IPS DF 19.7 (cell line): ENCODE data around the gene ZBTB4.

Experiments
- DNase-seq: peaks from one replicate; pipeline ENCODE4 v3.0.0-alpha.2; 2013; ENCODE audit warnings: low read depth, low spot score

The ZBTB4 gene

DNA sequence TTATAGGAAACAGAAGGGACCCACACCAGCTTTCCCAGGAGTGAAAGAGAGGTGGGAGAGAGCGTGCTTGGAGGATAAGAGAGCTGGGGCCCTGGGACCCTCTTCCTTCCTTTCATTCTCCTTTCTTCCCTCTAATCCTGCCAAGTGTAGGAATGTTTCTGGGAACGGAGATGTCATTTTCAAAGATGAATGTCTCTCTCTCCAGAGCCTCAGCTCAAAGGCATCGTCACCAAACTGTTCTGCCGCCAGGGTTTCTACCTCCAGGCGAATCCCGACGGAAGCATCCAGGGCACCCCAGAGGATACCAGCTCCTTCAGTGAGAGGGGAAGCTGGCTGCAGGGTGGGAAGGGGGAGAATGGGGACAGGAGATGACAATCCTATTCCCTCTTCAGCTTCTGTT is 38.2 kb downstream of the ZBTB4 start:
- DNase-seq: no peak

DNA sequence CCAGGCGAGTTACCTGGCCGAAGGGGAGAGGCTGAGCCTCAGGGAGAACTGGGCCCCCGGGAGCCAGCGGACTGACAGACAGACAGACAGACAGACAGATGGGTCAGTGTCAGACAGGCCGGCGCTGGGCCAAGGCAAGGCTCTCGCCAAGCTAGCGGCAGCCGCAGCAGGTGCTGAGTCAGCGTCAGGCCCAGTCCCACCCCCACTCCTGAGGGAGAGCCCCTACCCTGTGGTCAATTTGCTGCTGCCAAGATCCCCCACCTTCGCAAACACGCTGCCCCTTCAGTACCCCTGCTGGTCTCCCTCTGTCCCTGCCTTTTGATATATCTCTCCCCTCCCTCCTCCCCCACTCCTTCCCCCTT is 38.6 kb downstream of the ZBTB4 start:
- no peak for DNase-seq

DNA sequence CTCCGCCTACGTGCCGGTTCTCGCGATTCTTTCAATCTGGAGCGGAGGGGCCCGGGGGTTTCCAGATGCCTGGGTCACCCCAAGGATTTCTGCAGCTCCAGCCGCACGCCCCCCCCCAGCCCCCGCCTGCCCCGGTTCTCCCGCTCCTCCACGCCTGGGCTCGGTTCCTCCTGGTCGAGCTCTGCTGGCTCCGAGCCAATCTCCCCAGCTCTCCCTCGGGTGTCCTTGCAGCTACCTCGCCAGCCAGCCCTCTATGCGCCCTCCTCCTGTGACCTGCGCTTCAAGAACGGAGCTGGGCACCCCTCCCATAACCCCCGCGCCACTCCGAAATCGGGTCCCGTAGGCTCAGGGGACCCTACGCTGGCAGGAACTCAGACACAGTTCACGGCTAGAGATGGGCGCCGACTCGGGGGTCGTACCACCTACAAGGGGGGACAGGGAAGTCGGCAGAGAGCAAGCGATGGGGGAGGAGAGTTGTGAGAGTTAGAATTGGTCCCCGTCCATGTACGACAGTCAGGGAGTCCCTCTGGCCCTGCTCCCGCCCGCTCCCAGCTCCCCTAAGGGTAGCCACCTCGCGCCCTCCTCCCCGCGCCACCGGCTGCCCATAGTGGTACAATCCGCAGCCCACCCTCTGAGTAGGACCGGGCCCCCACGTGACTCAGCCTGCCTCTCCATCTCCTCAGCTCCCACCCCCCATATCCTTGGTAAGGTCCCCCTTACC is 39.2 kb downstream of the ZBTB4 start:
- no peak for DNase-seq

DNA sequence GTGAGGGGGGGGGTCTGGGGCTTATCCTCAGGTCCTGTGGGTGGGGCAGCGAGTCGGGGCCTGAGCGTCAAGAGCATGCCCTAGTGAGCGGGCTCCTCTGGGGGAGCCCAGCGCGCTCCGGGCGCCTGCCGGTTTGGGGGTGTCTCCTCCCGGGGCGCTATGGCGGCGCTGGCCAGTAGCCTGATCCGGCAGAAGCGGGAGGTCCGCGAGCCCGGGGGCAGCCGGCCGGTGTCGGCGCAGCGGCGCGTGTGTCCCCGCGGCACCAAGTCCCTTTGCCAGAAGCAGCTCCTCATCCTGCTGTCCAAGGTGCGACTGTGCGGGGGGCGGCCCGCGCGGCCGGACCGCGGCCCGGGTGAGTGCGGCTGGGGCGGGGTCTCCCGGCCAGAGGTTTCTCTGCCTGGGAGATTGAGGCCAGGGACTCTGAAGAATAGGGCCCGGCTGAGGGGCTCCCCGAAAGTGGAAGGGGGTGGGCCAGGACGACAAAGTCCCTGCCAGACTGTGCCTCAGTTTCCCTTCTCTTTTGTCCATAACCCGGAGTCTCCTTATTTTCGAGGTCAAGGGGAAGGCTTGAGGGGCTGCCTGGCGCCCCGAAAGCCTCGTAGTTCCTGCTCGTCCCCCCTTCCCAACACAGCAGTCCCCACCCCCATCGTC is 39.8 kb downstream of the ZBTB4 start, which contains the start of gene FGF11:
FGF11 (plus strand) TSS at position 51 of the 651 bp plus-strand sequence; CDS start at position 160, 109 bp downstream.
- DNase-seq: no peak

DNA sequence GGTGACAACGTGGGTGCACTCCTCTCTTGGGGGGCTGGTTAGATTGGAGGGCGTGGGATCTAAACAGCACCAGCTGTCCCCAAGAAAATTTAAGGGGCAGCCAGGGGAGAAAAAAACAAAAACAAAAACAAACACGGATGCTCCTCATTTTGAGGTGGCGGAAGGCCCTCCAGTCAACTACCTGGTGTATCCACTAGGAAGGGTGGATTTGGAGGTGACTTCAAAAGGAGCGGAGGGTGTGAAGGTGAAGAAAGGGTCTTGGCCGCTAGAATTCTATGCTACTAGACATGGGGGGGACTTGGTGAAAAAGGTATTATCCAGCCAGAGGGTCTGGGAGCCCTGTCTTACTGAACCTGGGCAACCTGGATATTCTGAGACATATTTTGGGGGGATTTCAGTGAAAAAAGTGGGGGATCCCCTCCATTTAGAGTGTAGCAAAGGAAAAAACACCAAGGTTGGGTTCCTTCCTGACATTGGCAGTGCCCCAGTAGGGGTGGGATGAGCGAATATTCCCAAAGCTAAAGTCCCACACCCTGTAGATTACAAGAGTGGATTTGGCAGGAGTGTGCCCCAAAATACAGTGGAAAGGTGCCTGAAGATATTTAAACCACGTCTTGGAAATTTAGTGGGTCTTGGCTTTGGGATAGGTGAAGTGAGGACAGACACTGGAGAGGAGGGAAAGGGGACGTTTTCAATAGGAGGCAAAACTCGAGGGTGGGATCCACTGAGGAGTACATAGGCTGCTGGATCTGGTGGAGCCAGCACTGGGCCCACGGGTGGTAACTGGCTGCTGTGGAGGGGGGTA is 40.6 kb downstream of the ZBTB4 start:
- DNase-seq: no peak

DNA sequence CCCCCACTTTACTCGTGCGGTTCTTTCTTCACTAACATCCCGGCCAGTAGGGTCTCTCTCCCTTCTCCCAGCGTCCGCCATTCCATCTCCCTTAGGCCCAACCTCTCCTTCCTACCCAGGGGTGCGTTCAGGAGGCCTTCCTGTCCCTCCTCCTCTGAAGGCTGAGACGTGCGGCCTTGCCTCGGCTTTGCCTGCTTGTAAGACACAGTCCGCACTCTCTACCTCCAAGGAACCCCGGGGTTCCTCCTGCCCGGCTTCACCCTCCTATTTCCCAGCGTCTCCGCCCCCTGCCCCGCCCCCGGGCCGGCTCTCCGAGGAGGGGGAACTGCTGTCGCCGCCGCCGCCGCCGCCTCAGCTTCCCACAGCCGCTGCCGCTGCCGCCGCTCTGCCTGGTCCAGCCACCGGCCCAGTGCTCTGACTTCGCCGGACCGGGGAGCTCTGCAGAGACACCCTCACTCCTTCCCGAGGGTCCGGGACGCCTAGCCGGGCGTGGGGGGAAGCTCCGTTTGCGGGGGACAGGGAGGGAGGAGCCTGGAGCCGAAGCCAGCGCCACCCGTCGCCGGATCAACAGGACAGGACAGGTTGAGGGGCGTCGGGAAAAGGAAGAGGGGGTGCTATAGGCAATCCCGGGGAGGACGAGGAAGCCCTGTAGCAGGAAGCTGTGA is 41.3 kb downstream of the ZBTB4 start:
- DNase-seq: no peak

DNA sequence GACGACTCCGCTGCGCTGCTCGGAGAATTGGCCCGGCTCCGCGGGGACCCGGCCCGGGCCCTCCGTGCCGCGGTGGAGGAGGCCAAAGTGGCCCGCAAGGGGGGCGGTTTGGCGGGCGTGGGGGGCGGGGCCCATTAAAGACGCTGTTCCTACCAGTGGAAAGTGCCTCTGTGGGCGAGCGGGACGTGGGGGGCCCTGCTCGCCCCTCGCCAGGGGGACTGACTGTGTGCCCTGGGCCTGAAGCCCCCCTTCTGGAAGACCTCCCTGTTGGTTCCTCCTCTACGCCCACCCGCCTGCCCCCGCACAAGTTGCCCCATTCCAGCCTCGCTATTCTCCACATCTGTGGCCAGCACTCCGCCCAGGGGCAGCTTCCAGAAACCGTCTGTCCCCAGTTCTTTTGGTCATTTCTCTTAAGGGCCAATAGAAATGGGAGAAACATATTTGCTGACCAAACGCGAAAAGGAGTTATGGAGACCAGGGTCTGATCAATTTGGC is 42.0 kb downstream of the ZBTB4 start:
- DNase-seq: no peak

DNA sequence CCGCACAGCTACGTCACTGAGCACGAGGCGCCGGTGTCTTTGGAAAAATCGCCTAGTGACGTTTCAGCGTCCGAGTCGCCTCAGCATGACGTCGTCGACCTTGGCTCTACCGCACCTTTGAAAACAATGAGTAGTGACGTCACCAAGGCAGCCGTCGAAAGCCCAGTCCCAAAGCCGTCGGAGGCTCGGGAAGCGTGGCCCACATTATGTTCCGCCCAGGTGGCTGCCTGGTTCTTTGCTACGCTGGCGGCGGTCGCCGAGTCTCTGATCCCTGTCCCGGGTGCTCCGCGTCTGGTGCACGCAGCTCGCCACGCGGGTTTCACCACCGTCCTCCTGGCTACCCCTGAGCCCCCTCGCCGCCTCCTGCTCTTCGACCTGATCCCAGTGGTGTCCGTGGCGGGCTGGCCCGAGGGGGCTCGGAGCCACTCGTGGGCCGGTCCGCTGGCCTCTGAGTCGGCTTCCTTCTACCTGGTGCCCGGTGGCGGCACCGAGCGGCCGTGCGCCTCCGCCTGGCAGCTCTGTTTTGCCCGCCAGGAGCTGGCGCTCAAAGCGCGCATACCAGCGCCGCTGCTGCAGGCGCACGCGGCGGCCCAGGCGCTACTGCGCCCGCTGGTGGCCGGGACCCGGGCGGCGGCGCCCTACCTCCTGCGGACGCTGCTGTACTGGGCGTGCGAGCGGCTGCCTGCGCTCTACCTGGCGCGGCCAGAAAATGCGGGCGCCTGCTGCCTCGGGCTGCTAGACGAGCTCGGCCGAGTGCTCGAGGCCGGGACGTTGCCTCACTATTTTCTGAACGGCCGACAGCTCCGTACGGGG is 42.7 kb downstream of the ZBTB4 start:
- no peak for DNase-seq

DNA sequence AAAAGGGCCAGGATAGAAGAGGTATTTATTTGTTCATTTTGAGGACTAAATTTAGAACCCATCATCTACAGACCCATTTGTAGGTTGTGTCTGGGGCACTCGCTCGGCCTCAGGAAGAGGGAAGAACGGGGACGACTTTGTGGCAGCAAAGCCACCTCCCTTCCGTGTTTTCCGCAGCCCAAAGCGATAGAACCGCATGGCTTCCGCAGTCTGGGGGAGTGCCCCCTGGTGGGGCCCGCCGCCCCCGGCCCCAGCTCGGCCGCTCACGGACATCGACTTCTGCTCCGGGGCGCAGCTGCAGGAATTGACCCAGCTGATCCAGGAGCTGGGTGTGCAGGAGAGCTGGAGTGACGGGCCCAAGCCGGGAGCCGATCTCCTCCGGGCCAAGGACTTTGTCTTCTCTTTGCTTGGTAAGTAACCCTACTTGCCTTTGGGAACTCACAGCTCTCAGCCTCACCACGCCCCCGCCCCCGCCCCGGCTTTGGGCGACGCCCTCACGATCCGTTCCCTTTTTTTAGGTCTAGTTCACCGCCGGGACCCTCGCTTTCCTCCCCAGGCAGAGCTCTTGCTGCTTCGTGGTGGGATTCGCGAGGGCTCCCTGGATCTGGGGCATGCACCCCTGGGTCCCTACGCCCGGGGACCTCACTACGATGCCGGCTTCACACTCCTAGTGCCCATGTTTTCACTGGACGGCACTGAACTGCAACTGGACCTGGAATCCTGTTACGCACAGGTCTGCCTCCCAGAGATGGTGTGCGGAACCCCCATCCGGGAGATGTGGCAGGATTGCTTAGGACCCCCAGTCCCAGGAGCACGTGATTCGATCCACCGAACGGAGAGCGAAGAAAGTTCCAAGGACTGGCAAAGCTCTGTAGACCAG is 43.5 kb downstream of the ZBTB4 start:
- no peak for DNase-seq

DNA sequence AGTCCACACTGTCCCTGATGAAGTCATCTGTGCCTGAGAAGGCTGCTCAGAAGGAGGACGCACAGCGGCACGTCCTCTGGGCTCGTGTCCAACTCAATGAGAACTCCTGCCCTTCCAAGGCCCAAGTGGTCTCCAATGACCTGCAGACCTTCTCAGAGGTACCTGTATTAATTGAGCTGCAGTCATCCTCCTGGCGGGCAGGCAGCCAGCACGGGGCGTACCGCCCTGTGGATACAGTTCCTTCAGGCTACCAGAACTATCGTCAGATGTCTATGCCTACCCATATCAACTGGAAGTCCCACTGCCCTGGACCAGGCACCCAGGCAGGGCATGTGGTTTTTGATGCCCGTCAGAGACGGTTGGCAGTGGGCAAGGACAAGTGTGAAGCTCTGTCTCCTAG is 47.1 kb downstream of the ZBTB4 start:
- DNase-seq: no peak

DNA sequence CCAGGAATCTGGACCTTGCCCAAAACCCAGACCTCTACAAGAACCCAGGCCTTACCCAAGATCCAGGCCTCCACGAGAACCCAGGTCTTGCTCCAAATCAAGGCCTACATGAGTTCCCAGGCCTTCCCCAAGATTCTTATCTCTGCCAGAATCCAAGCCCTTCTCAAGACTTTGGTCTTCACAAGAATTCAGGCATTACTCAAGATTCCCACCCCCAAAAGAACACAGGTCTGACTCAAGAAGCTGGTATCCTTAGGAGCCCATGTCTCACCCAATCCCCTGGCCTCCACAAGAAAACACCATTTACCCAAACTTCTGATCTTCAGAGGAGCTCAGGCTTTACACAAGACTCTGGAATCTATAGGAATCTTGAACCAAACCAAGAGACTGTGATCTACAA is 48.2 kb downstream of the ZBTB4 start:
- no peak for DNase-seq

DNA sequence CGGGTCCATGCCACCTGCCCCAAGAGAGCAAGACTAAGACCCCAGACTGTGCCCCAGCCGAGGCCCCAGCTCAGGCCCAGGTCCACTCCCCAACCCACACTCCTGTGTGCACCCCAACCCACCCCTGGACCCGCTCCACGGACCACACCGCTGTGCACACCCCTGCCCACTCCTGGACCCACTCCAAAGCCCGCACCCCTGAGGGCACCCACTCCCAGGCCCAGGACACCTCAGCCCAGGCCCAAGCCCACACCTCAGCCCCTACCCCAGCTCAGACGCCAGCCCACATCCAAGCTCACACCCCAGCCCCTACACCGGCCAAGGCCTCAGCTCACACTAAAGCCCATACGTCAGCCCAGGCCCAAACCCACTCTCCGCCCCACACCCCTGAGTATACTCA is 49.7 kb downstream of the ZBTB4 start:
- no peak for DNase-seq

DNA sequence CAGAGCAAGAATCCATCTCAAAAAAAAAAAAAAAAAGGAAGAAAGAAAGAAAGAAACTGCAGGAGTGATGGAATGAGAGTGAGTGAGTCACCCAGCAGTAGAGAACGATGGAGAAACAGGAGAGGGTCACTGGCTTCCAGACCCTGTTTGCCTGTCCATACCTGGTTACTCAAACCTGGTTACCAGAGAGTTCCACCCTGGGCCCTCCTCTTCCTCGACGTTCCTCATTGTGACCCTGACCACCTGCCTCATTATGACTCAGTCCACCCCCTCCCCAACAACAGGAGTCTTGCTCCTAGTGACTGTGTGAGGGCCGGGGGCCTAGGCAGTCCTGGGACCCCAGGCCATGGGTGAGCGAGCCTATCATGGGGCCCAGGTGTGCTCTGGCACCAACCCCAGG is 50.9 kb downstream of the ZBTB4 start, which contains the start of gene SPEM3:
SPEM3 (plus strand) TSS at position 301 of the 400 bp plus-strand sequence; CDS start at position 347, 46 bp downstream.
- DNase-seq: no peak

DNA sequence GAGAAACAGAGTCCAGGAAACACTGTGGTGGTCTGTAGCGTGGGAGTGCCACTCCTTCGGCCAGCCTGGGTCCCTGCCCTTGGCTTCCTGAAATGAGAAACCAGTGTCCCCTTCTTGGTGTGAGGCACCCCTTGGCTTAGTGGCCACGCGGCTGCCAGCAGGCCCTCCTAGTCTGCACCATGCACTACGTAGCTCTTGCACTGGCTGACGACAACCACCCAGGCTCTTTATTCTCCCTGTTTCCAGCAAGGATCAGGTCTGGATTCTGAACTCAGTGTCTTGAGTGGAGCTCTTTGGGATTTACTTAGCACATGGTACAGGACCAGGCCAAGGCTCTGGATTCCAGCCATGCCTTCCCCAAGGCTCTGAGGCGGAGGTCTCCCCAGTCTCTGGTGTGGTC is 51.9 kb downstream of the ZBTB4 start:
- no peak for DNase-seq

DNA sequence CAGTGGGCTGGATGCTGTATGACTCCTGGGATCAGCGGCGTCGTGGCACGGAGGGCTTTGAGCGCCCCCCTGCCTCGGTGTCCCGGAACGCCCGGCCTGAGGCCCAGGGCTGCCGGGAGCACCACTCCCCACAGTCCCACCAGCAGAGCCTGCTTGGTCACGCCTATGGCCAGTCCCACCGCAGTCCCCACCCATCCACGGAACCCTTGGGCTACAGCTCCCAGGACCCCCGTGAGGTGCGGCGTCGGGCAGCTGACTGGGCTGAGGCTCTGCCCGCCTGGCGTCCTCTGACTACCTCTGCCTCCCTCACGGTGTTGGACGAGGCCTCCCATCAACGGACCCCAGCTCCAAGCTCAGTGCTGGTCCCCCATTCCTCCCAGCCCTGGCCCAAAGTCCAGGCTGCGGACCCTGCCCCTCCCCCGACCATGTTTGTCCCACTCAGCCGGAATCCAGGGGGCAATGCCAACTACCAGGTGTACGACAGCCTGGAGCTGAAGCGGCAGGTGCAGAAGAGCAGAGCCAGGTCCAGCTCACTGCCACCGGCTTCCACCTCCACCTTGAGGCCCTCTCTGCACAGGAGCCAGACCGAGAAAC is 52.4 kb downstream of the ZBTB4 start:
- no peak for DNase-seq

DNA sequence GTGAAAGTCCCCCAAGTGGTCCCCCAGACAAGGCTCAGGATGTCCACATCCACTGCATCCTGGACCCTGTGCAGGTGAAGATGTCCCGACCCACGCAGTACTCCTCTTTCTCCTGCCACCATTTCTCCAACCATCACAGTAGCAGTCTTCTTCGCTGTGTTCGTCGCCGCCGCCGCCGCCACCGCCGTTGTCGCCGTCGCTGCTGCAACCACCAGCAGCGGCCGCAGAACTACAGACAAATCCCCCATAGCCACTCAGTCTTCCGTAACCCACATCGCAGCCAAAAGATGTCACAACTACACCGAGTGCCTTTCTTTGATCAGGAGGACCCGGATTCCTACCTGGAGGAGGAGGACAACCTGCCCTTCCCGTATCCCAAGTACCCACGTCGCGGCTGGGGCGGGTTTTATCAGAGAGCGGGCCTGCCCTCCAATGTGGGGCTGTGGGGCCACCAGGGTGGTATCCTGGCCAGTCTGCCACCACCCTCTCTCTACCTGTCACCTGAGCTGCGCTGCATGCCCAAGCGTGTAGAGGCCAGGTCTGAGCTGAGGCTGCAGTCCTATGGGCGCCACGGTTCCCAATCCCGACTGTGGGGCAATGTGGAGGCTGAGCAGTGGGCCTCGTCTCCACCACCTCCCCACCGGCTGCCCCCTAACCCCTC is 53.1 kb downstream of the ZBTB4 start:
- no peak for DNase-seq

DNA sequence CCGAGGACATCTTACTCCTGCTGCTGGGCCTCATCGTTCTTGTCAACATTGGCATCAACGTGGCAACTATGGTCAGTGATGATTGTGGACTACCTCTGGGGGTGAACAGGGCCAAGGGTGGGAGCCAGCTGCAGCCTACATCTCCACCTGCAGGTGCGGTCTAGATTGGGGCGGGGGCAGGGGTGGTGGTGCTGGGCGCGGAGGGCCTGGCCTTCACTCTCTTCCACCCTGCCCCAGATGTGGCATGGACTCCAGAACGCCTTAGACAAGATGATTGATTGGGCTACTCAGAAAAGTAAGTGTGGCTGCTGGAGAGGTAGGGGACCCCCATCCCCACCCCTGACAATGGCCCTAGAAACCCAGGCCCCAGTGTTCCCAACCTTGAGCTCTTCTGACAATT is 53.7 kb downstream of the ZBTB4 start:
- DNase-seq: no peak

DNA sequence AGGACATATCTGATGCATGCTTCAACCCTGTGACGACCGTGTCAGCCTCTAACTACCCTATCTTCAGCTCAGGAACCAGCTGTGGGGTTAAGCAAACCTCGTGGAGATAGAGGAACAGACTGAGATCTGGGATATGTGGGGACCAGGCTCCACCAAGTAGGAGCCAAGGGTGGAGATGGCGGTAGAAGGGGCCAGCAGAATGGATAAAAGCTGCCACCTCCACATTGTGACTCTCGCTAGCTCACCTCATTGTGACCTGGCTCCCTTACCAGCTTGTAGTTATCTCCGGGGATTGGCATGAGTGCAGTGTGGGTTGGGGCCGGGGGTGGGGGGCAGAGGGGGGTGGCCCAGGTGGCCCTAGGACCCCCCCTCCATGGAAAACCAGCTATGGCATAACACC is 54.1 kb downstream of the ZBTB4 start, which contains the start of gene SPEM2:
SPEM2 (plus strand) TSS at position 301 of the 400 bp plus-strand sequence; CDS start at position 374, 73 bp downstream.
- no peak for DNase-seq

DNA sequence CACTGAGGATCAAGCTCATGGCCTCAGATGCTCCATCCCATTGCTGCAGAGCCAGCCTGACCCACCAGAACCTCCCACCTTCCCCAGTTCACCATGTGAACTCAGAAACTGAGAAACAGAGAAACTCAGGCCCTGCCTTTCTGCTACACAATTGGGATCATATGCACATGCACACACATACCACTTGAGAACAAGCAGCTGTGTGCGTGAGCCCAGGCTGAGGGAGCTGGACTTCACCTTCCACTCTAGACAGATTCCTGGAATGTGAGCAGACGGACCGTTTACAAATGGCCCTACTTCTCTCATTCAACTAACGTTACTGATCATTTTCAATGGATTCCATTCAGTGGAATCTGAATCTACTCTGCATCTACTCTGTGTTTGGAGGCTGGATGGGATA is 55.8 kb downstream of the ZBTB4 start:
- DNase-seq: no peak
